ENCODE measurements around the gene ZNF714.
A peak's percentile ranks its signal among the peaks of the same experiment; 100 is the strongest.
"Not testable (repeated sequence)": the region's sequence is repeated elsewhere in the genome, so short reads cannot be mapped to it uniquely, and the experiment has no call there.

ZNF714 gene

GRCh38 chr19:21133633-21134032, 51.6 kb downstream of the ZNF714 start:
- no peak for DNase-seq

GRCh38 chr19:21134934-21135366, 52.9 kb downstream of the ZNF714 start:
- no peak for DNase-seq

DNA sequence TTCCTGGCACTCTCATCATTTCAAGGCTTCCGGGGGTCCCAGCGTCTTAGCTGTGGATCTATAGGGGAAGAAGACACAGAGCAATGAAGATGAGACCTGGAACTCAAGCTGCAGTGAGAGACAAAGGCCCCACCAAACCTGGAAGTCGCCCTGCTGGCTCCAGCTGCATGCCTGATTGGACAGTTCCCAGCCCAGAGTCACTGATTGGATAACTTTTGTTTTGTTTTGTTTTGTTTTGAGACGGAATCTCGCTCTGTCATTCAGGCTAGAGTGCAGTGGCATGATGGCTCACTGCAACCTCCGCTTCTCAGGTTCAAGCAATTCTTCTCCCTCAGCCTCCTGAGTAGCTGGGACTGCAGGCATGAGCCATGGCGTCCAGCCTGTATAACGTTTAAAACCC, 53.4 kb downstream of the ZNF714 start:
- no peak for DNase-seq

- no peak for DNase-seq
Measured at GRCh38 chr19:21138130-21138529, 56.1 kb downstream of the ZNF714 start.

GRCh38 chr19:21141006-21141405, 59.0 kb downstream of the ZNF714 start:
- DNase-seq, result not testable (repeated sequence)

- DNase-seq, result peak; percentile 32
Measured at GRCh38 chr19:21141787-21142464, 59.9 kb downstream of the ZNF714 start, which contains the start of gene ZNF431. Gene ZNF431, plus strand, starts transcription at chr19:21142040. Its CDS starts 144 bp downstream, at chr19:21142184.

GRCh38 chr19:21143428-21143827, 61.4 kb downstream of the ZNF714 start:
- DNase-seq, result no peak

- no peak for DNase-seq
Measured at GRCh38 chr19:21143854-21144253, 61.9 kb downstream of the ZNF714 start.

DNA sequence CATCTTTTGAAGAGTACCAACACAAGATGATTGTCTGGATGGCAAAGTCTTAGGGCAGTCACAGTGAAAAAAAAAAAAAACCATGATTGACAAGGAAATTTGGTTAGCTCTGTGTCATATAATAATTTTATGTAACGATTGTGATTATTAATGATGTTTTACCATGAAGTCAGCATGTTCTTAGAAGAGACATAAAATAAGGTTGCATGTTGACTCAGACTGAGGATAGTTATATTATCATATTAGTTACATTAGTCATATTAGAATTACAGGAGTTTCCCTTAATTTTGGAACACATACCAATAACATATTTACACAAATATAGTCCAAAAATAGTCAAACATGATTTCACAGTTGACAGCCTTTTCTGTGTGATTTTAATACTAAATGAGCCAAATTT, 65.5 kb downstream of the ZNF714 start:
- no peak for DNase-seq

GRCh38 chr19:21148681-21149080, 66.7 kb downstream of the ZNF714 start:
- DNase-seq, result no peak

DNA sequence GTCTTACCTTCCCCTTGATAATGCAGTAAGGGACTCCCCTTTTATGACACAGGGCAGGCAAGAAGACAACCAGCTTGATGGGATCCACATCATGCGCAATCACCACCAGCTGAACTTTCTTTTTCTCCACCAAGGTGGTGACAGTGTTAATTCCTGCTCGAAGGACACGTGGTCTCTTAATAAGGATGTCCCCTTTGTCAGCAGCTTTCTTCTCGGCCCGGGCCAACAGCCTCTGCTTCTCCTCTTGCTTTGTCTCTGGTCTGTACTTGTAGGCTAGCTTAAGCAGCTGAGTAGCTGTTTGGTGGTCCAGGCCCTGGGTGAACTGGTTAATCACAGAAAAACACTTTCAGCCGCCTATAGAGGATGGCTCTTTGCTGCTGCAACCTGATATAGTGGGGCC, 67.9 kb downstream of the ZNF714 start:
- DNase-seq, result no peak

DNA sequence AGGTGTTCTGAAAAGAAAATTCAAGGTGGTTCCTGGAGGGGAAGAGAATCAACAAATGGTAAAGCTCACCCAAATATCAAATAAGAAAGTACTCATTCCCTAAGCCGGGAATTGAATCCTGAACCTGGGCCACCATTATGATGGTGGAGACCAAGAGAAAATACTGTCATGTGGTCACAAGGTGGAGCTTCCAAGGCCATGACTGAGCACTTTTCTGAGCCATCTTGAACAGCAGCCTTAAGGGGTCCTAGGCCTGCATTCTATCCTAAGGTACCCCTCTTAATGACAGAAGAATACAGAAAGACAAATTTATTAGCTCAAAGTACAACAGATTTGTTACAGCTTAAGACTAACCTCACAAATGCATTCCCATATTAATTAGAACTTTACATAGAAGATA, 69.5 kb downstream of the ZNF714 start:
- DNase-seq, result no peak

DNA sequence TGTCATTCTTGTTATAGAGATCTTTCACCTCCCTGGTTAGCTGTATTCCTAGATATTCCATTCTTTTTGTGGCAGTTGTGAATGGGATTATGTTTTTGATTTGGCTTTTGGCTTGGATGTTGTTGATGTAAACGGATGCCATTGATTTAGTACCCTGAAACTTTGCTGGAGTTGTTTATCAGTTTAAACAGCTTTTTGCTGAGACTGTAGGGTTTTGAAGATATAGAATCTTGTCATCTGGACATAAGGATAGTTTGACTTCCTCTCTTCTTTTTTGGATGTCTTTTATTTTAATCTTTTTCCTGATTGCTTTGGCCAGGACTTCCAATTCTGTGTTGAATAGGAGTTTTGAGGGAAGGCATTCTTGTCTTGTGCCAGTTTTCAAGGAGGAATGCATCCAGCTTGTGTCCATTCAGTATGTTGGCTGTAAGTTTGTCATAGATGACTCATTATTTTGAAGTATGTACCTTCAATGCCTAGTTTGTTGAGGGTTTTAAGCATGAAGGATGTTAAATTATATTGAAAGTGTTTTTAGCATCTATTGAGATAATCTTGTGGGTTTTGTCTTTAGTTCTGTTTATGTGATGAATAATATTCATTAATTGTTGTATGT, 76.6 kb downstream of the ZNF714 start:
- DNase-seq, result no peak

- DNase-seq, result no peak
Measured at GRCh38 chr19:21164541-21164940, 82.5 kb downstream of the ZNF714 start.

- DNase-seq, result no peak
Measured at GRCh38 chr19:21166436-21166835, 84.4 kb downstream of the ZNF714 start.

Measured in NCI-H1417 treated with DMSO at 0.1 percent for 48 hours (cell line).